GM21576 (cell line): ENCODE measurements around the gene ZNF230.
A peak's percentile ranks its signal among the peaks of the same experiment; 100 is the strongest.

Experiments used
- ATAC-seq: cut with Tn5 transposase; IDR thresholded peaks from one replicate; pipeline ENCODE4 v1.9.1; 2021; ENCODE audit warnings: mild to moderate bottlenecking, moderate library complexity; ENCODE audit not compliant: unreplicated experiment

Gene ZNF230

GRCh38 chr19:44032001-44032610 lies 29.3 kb downstream of the ZNF230 start:
- ATAC-seq = no peak

GRCh38 chr19:44042147-44042546 lies 39.4 kb downstream of the ZNF230 start:
- ATAC-seq = no peak

GRCh38 chr19:44050740-44051649 lies 48.2 kb downstream of the ZNF230 start:
- peak; percentile 17 for ATAC-seq

- ATAC-seq = peak; percentile 55
Observed at GRCh38 chr19:44051650-44052402, 49.1 kb downstream of the ZNF230 start, which contains the start of gene ZNF223. Gene ZNF223, plus strand, starts transcription at chr19:44052036. Its CDS starts 3,141 bp downstream, at chr19:44055177.

- ATAC-seq = no peak
Observed at GRCh38 chr19:44055870-44056269, 53.1 kb downstream of the ZNF230 start.

- ATAC-seq = no peak
Observed at GRCh38 chr19:44059229-44059628, 56.5 kb downstream of the ZNF230 start.

GRCh38 chr19:44061038-44061437 lies 58.3 kb downstream of the ZNF230 start:
- no peak for ATAC-seq
